ENCODE data around the gene SCAMP2. TPM values are rescaled to one million over a fixed set of nuclear protein-coding genes. Genes with fewer than 3 reads are reported as not detected.

SCAMP2 gene
- total RNA-seq, 4 donors from 2014 or later: 59.3 to 129 (median 104) TPM

DNA sequence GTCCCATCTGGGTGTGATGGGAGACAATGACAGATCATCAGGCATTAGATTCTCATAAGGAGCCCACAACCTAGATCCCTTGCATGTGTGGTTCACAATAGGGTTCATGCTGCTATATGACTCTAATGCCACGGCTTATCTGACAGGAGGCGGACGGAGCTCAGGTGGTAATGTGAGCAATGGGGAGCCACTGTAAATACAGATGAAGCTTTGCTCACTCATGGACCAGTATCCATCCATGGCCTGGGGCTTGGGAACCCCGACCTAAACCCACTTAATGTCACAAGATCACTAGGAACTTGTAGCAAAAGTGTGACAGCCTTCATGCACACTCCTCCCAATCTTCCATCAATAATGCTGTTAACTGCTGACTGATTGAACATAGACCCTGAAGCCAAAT lies 35.5 kb upstream of the SCAMP2 start:
- DNase-seq: no peak
- no peaks in the 10 kb centered on the region for H3K9me3 ChIP-seq
- no peak overlapping the region for H3K4me3 ChIP-seq (replicated peaks in 1 of 3)
- H3K36me3 ChIP-seq: peaks cover 0 to 12% of the 10 kb centered on the region in 2 donors
- TF ChIP-seq POLR2A (IDR thresholded peaks at IDR 0.05) (no peak), CTCF (IDR thresholded peaks at IDR 0.05) (no peak)
- H3K27ac ChIP-seq: no peak overlapping the region
- H3K4me1 ChIP-seq: peaks cover 14 to 26% of the 10 kb centered on the region in 2 donors
- WGBS, 2 donors: 97 to 100% methylated on average over 4 of the region's 4 CpGs
- H3K27me3 ChIP-seq: no peaks in the 10 kb centered on the region
- intact Hi-C loops (cut with DNase I): loop anchor here (10.0 kb wide), 1 partner anchor 46 kb away; the partner anchor contains the start of gene RPP25

DNA sequence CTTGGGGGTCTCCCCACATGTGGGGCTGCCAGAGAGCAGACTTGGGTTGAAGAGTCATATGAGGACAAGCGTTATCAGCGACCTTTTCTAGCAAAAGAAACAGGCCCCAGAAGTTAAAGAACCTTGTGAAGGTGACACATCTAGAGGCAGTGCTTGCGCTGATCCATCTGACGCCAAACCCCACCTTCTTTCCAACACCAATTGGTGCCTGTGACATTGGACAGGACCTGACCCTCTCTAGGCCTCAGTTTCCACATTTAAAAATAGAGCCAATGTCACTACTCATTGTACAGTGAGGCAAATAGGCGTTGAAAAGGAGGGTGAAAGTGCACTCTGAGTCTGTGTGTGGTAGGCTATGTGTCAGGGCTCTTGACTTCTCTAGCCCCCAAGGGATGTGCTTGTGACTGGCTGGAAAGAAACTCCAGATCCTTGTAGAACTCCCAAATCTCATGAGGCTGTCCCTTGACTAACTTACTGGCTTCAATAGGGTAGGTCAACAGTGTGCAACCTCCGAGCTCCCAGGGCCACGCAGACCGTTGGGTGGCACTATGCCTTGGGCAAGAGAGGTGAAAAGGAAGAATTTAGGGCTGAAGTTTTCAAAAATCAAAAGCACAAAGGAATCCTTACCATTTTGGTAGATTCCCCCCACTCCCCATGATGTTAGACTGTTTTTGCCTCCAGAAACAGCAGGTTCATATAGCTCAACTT lies 34.2 kb upstream of the SCAMP2 start:
- Histone ChIP-seq H3K4me1 (peaks cover 10 to 17% of the 10 kb centered on the region in 2 donors), H3K27me3 (no peaks in the 10 kb centered on the region), H3K27ac (peak overlapping the region; percentile 87 to 97 (median 93)), H3K9me3 (no peaks in the 10 kb centered on the region), H3K4me3 (replicated peaks in 1 of 3) (peak overlapping the region; percentile 21 to 98 (median 96)), H3K36me3 (peaks cover 8 to 19% of the 10 kb centered on the region in 2 donors)
- TF ChIP-seq CTCF (IDR thresholded peaks at IDR 0.05) (no peak), POLR2A (IDR thresholded peaks at IDR 0.05) (no peak)
- 39 to 41% methylated on average over 7 to 8 of the region's 8 CpGs for WGBS, 2 donors
- DNase-seq: peak; percentile 28
- intact Hi-C loops (cut with DNase I): loop anchor here (2.0 to 10.0 kb wide), 2 partner anchors 47 to 135 kb away; partner anchors contain the start of gene RPP25

GRCh38 chr15:74906450-74907162 lies 33.4 kb upstream of the SCAMP2 start, which contains the start of gene FAM219B:
TSS of gene FAM219B (minus strand) at chr15:74906851. CDS start at chr15:74906800, 51 bp downstream.
- 0 to 1% methylated on average over 19 to 46 of the region's 74 CpGs for WGBS, 2 donors
- intact Hi-C loops (cut with DNase I): loop anchor here (2.0 to 10.0 kb wide), 2 partner anchors 48 to 134 kb away; partner anchors contain the start of gene RPP25

DNA sequence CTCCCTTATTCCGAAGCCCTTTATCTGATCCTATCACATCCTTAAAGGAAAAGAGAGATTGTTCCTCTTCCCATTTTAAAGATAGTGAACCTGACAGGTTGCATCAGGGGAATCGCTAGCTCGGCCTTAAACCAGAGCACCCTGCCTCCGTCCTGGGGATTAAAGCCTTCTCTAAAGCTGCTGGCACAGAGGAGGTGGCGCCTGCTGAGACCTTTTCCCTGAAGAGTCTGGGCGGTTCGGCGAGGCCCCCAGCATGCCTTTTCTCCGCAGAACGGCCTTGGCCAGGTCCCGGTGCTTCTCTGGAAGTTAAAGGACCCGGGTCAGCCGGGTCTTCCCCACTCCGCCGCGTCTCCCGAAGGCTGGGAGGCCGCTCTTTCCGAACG lies 32.9 kb upstream of the SCAMP2 start:
- Histone ChIP-seq H3K36me3 (peaks cover 12 to 21% of the 10 kb centered on the region in 2 donors), H3K4me1 (peaks cover 10 to 25% of the 10 kb centered on the region in 2 donors), H3K9me3 (no peaks in the 10 kb centered on the region), H3K27me3 (no peaks in the 10 kb centered on the region), H3K4me3 (replicated peaks in 1 of 3) (peak overlapping the region; percentile 21 to 98 (median 96)), H3K27ac (peak overlapping the region; percentile 87 to 97 (median 93))
- intact Hi-C loops (cut with DNase I): loop anchor here (2.0 to 10.0 kb wide), 2 partner anchors 49 to 133 kb away; partner anchors contain the start of gene RPP25
- TF ChIP-seq POLR2A (IDR thresholded peaks at IDR 0.05) (no peak), CTCF (IDR thresholded peaks at IDR 0.05) (no peak)
- 0 to 2% methylated on average over 9 to 11 of the region's 20 CpGs for WGBS, 2 donors
- peak; percentile 43 to 54 for DNase-seq

More at GRCh38 chr15:74906450-74907162, 33.4 kb upstream of the SCAMP2 start, which contains the start of gene FAM219B:
- H3K27ac ChIP-seq: peak within 1 kb of the TSS; percentile 87 to 97 (median 93)
- peaks cover 12 to 21% of the 10 kb centered on the region in 2 donors for H3K36me3 ChIP-seq
- H3K27me3 ChIP-seq: no peaks in the 10 kb centered on the region
- DNase-seq: peak; percentile 93 to 96
- TF ChIP-seq CTCF (IDR thresholded peaks at IDR 0.05) (no peak), POLR2A (IDR thresholded peaks at IDR 0.05) (peak; percentile 64 to 93)
- peak within 1 kb of the TSS; percentile 21 to 98 (median 96) for H3K4me3 ChIP-seq (replicated peaks in 1 of 3)
- peaks cover 10 to 19% of the 10 kb centered on the region in 2 donors for H3K4me1 ChIP-seq
- no peaks in the 10 kb centered on the region for H3K9me3 ChIP-seq

Data from thyroid gland (tissue), 4 donors.